HCT116 (cell line): ENCODE results near the gene DGKZ. TPM values are rescaled to one million over a fixed set of nuclear protein-coding genes. Genes with fewer than 3 reads are reported as not detected.

ENCODE experiments used
- ATAC-seq: fragments of 200-7000 bp; cut with Tn5 transposase; 2 replicates; pipeline ENCODE4 v1.9.1; 2020; ENCODE audit warnings: mild to moderate bottlenecking, moderate library complexity
- BruUV-seq: library from RNA; stranded (reverse); fragments of 400-500 nt; replicated peaks from 2 replicates; lab custom pipeline; 2021; lab: Mats Ljungman, UMichigan
- CTCF ChIA-PET: fragments of 300-600 bp; sonication (Branson Sonifier 250); formaldehyde crosslinking; loops from one replicate; lab custom pipeline; 2021; ENCODE audit warnings: antibody characterized with exemption; lab: Charles Lee
- POLR2A ChIA-PET: fragments of 300-600, 350-600 bp; sonication (Branson Sonifier 250); formaldehyde crosslinking; loops from one replicate; lab custom pipeline; 2021; ENCODE audit warnings: antibody characterized with exemption; lab: Charles Lee
- RAD21 ChIA-PET, 2 experiments: fragments of 300-600 bp; sonication (Branson Sonifier 250); formaldehyde crosslinking; loops; one replicate each; lab custom pipeline; 2023; ENCODE audit warnings: low total read pairs in 2 of 2; ENCODE audit not compliant: uncharacterized antibody in 2 of 2, unreplicated experiment in 2 of 2, low non-redundant PET in 1 of 2; lab: Charles Lee
- DNase-seq: peaks from one replicate; pipeline ENCODE4 v3.0.0-alpha.2; 2010; ENCODE audit warnings: low read depth, low spot score
- H2AFZ ChIP-seq: fragments of 200-600 bp; shearing (Covaris generic), sonication (generic); 2 replicates; pipeline ENCODE4 v1.6.1; 2017; ENCODE audit warnings: low read depth, mixed run types, mixed read lengths, antibody characterized with exemption, low read length; ENCODE audit not compliant: poor library complexity, severe bottlenecking
- H3K27ac ChIP-seq: 2 replicates; pipeline ENCODE4 v1.5.1; 2012; ENCODE audit warnings: low read depth, low read length
- H3K27me3 ChIP-seq: fragments of 200-600 bp; sonication (generic); 2 replicates; pipeline ENCODE4 v1.6.1; 2016; ENCODE audit warnings: mixed run types, low read length, mixed read lengths; ENCODE audit not compliant: insufficient read depth
- H3K36me3 ChIP-seq, 2 experiments: fragments of 200-500 bp in 1 of 2; fragments of 200-600 bp in 1 of 2; sonication (Bioruptor generic) in 1 of 2; sonication (generic) in 1 of 2; 2 replicates each; pipeline versions ENCODE4 v1.5.1 to v1.6.1; 2014 to 2016; ENCODE audit warnings: low read length in 2 of 2, inconsistent platforms in 1 of 2, mixed read lengths in 1 of 2, mixed run types in 1 of 2; ENCODE audit not compliant: insufficient read depth in 2 of 2, control insufficient read depth in 1 of 2
- H3K4me1 ChIP-seq, 2 experiments: fragments of 200-600 bp in 1 of 2; sonication (generic) in 1 of 2; 2 replicates each; pipeline versions ENCODE4 v1.5.1 to v1.6.1; 2012 to 2017; ENCODE audit warnings: low read length in 2 of 2, inconsistent platforms in 1 of 2, mild to moderate bottlenecking in 1 of 2, mixed read lengths in 1 of 2, mixed run types in 1 of 2, moderate library complexity in 1 of 2; ENCODE audit not compliant: insufficient read depth in 2 of 2, control insufficient read depth in 1 of 2
- H3K4me2 ChIP-seq: fragments of 200-600 bp; sonication (generic); 2 replicates; pipeline ENCODE4 v1.6.1; 2017; ENCODE audit warnings: mixed run types, low read length, mixed read lengths
- H3K4me3 ChIP-seq, 2 experiments: fragments of 200-600 bp in 1 of 2; sonication (generic) in 1 of 2; replicated peaks in 1 of 2; 2 replicates each; pipeline ENCODE4 v1.5.1; 2011 to 2016; ENCODE audit warnings: low read length in 2 of 2, control low read depth in 1 of 2, low read depth in 1 of 2, mild to moderate bottlenecking in 1 of 2, mixed read lengths in 1 of 2, mixed run types in 1 of 2
- H3K79me2 ChIP-seq: fragments of 200-600 bp; sonication (generic); 2 replicates; pipeline ENCODE4 v1.6.1; 2017; ENCODE audit warnings: mild to moderate bottlenecking, mixed run types, low read length, moderate library complexity, mixed read lengths; ENCODE audit not compliant: insufficient read depth
- H3K9ac ChIP-seq: fragments of 200-600 bp; sonication (generic); 2 replicates; pipeline ENCODE4 v1.6.1; 2016; ENCODE audit warnings: low read length, mixed read lengths
- H3K9me2 ChIP-seq: fragments of 200-600 bp; sonication (generic), shearing (Covaris generic); 2 replicates; pipeline ENCODE4 v1.6.1; 2017; ENCODE audit warnings: mixed run types, mild to moderate bottlenecking, moderate library complexity; ENCODE audit not compliant: insufficient read depth
- H3K9me3 ChIP-seq, 2 experiments: fragments of 200-500 bp in 1 of 2; fragments of 200-600 bp in 1 of 2; sonication (Bioruptor generic) in 1 of 2; sonication (generic) in 1 of 2; 2 replicates each; pipeline ENCODE4 v1.6.1; 2014 to 2017; ENCODE audit warnings: low read length in 2 of 2, mixed read lengths in 2 of 2, inconsistent platforms in 1 of 2, low read depth in 1 of 2, mild to moderate bottlenecking in 1 of 2, mixed run types in 1 of 2, moderate library complexity in 1 of 2; ENCODE audit not compliant: control insufficient read depth in 1 of 2, insufficient read depth in 1 of 2
- H4K20me1 ChIP-seq: fragments of 200-600 bp; sonication (generic), shearing (Covaris generic); 2 replicates; pipeline ENCODE4 v1.6.1; 2017; ENCODE audit warnings: mixed run types, mild to moderate bottlenecking, moderate library complexity; ENCODE audit not compliant: insufficient read depth
- FOSL1 ChIP-seq: IDR thresholded peaks from 2 replicates; pipeline ENCODE4 v1.6.1; 2012; ENCODE audit warnings: low read depth
- JUND ChIP-seq: IDR thresholded peaks from 2 replicates; pipeline ENCODE4 v1.6.1; 2012
- POLR2A ChIP-seq: IDR thresholded peaks from 2 replicates; pipeline ENCODE4 v1.7.0; 2011; ENCODE audit warnings: borderline replicate concordance; ENCODE audit not compliant: insufficient read depth, insufficient read length; ENCODE audit errors: extremely low read depth
- POLR2AphosphoS5 ChIP-seq: IDR thresholded peaks from 2 replicates; pipeline ENCODE4 v1.6.1; 2011; ENCODE audit warnings: mild to moderate bottlenecking, low read depth, low read length, moderate library complexity
- SRF ChIP-seq: IDR thresholded peaks from 2 replicates; pipeline ENCODE4 v1.6.1; 2012; ENCODE audit warnings: low read depth
- intact Hi-C: fragments of 100-400 bp; cut with micrococcal nuclease; formaldehyde crosslinking; loops from 2 replicates; pipeline ENCODE4 v1.10.0; 2022
- total RNA-seq: library from RNA; stranded (reverse); gene quantifications from one replicate; pipeline ENCODE4 v1.2.1, GENCODE V29; 2021; ENCODE audit not compliant: unreplicated experiment
- TF ChIP-seq, protein P1 (sequence below): IDR thresholded peaks from 2 replicates; pipeline ENCODE4 v1.6.1; 2012
- TF ChIP-seq, protein P2 (sequence below): IDR thresholded peaks from 2 replicates; pipeline ENCODE4 v1.6.1; 2011; ENCODE audit warnings: mild to moderate bottlenecking, low read length, moderate library complexity; ENCODE audit not compliant: insufficient replicate concordance; ENCODE audit errors: extremely low read depth

DGKZ gene
- total RNA-seq, 1 experiment from 2014 or later = 70.2 TPM

DNA sequence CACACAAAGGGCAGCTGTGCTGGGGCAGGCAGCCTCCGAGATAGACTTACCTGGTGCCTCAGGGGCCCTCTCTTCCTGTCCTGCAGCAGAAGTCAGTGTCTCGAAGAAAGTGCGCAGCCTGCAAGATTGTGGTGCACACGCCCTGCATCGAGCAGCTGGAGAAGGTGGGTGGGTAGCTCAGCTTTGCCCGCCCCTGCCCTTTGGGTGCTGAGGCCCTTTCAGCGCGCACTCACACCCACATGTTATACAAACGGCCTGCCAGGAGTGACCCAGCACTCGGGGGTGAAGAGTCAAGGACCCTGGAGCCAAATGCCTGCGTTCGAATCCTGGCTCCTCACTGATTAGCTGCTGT, 20.6 kb downstream of the DGKZ start:
- H3K9me2 ChIP-seq = no peaks in the 10 kb centered on the region
- no peaks in the 10 kb centered on the region for H3K27me3 ChIP-seq
- H3K79me2 ChIP-seq = peaks cover 14% of the 10 kb centered on the region; the same call in 1 of the 2 replicates
- H3K4me1 ChIP-seq = peaks cover 11 to 37% of the 10 kb centered on the region in 2 experiments
- TF ChIP-seq SRF (no peak), POLR2AphosphoS5 (no peak), JUND (no peak), FOSL1 (no peak), POLR2A (no peak)
- TF ChIP-seq, protein P1, sequence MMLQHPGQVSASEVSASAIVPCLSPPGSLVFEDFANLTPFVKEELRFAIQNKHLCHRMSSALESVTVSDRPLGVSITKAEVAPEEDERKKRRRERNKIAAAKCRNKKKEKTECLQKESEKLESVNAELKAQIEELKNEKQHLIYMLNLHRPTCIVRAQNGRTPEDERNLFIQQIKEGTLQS = no peak
- TF ChIP-seq, protein P2, sequence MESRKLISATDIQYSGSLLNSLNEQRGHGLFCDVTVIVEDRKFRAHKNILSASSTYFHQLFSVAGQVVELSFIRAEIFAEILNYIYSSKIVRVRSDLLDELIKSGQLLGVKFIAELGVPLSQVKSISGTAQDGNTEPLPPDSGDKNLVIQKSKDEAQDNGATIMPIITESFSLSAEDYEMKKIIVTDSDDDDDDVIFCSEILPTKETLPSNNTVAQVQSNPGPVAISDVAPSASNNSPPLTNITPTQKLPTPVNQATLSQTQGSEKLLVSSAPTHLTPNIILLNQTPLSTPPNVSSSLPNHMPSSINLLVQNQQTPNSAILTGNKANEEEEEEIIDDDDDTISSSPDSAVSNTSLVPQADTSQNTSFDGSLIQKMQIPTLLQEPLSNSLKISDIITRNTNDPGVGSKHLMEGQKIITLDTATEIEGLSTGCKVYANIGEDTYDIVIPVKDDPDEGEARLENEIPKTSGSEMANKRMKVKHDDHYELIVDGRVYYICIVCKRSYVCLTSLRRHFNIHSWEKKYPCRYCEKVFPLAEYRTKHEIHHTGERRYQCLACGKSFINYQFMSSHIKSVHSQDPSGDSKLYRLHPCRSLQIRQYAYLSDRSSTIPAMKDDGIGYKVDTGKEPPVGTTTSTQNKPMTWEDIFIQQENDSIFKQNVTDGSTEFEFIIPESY = no peak
- H4K20me1 ChIP-seq = no peaks in the 10 kb centered on the region
- H3K36me3 ChIP-seq = peaks cover 5 to 12% of the 10 kb centered on the region in 2 experiments; a peak in 3 of 4 replicates
- H3K4me3 ChIP-seq = no peak overlapping the region
- intact Hi-C loops = loop anchor here (5.0 kb wide), 1 partner anchor 121 kb away; no protein-coding TSS in a partner anchor
- H3K27ac ChIP-seq = no peak overlapping the region; the same call in 1 of the 2 replicates
- ChIA-PET RAD21 (no interaction called here), POLR2A (no interaction called here), CTCF (interaction anchor here (1.3 to 1.6 kb wide), 2 partner anchors 16 to 21 kb away, joined by 6 read pairs; no protein-coding TSS in a partner anchor)
- no peaks in the 10 kb centered on the region for H3K9me3 ChIP-seq
- ATAC-seq (no peak), DNase-seq (no peak)
- no peak overlapping the region for H2AFZ ChIP-seq
- BruUV-seq = no TSS peak
- H3K9ac ChIP-seq = no peak overlapping the region
- no peak overlapping the region for H3K4me2 ChIP-seq
